ENCODE measurements around the gene EMP2. TPM values are rescaled to one million over a fixed set of nuclear protein-coding genes. Genes with fewer than 3 reads are reported as not detected.
A peak's percentile ranks its signal among the peaks of the same experiment; 100 is the strongest.
"Not testable (repeated sequence)": the region's sequence is repeated elsewhere in the genome, so short reads cannot be mapped to it uniquely, and the experiment has no call there.

The EMP2 gene
- total and polyA plus RNA-seq, 9 donors: 50.4 to 74.8 (median 63.9) TPM

- Histone ChIP-seq H3K36me3 (ENCODE audit: control insufficient read depth, insufficient read depth, low read length) (peaks cover 10% of the 10 kb centered on the region), H3K9me3 (replicated peaks; ENCODE audit: control insufficient read depth, low read depth, low read length) (no peaks in the 10 kb centered on the region), H3K27me3 (ENCODE audit: control insufficient read depth, insufficient read depth, low read length) (no peaks in the 10 kb centered on the region), H3K4me3 (ENCODE audit: low read length) (no peak overlapping the region), H3K4me1 (ENCODE audit: control insufficient read depth, insufficient read depth, low read length) (no peaks in the 10 kb centered on the region), H3K27ac (ENCODE audit: low read length) (no peak overlapping the region)
- WGBS (ENCODE audit: insufficient coverage): 65% methylated on average over 7 of the region's 7 CpGs
- DNase-seq: no peak
Measured at GRCh38 chr16:10518479-10519041, 61.8 kb downstream of the EMP2 start.

GRCh38 chr16:10517868-10518267, 62.5 kb downstream of the EMP2 start:
- Histone ChIP-seq H3K36me3 (ENCODE audit: control insufficient read depth, insufficient read depth, low read length) (peaks cover 6% of the 10 kb centered on the region), H3K4me1 (ENCODE audit: control insufficient read depth, insufficient read depth, low read length) (no peaks in the 10 kb centered on the region), H3K27ac (ENCODE audit: low read length) (no peak overlapping the region), H3K4me3 (ENCODE audit: low read length) (no peak overlapping the region), H3K27me3 (ENCODE audit: control insufficient read depth, insufficient read depth, low read length) (no peaks in the 10 kb centered on the region), H3K9me3 (replicated peaks; ENCODE audit: control insufficient read depth, low read depth, low read length) (no peaks in the 10 kb centered on the region)
- no peak for DNase-seq
- 70% methylated on average over 5 of the region's 5 CpGs for WGBS (ENCODE audit: insufficient coverage)

- peak; percentile 53 for DNase-seq
- no peak overlapping the region for H3K4me3 ChIP-seq (ENCODE audit: low read length)
- H3K27ac ChIP-seq (ENCODE audit: low read length): no peak overlapping the region
- 42% methylated on average over 3 of the region's 6 CpGs for WGBS (ENCODE audit: insufficient coverage)
- no peaks in the 10 kb centered on the region for H3K4me1 ChIP-seq (ENCODE audit: control insufficient read depth, insufficient read depth, low read length)
- H3K9me3 ChIP-seq (replicated peaks; ENCODE audit: control insufficient read depth, low read depth, low read length): no peaks in the 10 kb centered on the region
- no peaks in the 10 kb centered on the region for H3K27me3 ChIP-seq (ENCODE audit: control insufficient read depth, insufficient read depth, low read length)
- H3K36me3 ChIP-seq (ENCODE audit: control insufficient read depth, insufficient read depth, low read length): peaks cover 3% of the 10 kb centered on the region
Measured at GRCh38 chr16:10514369-10515055, 65.9 kb downstream of the EMP2 start.

- peaks cover 3% of the 10 kb centered on the region for H3K36me3 ChIP-seq (ENCODE audit: control insufficient read depth, insufficient read depth, low read length)
- no peaks in the 10 kb centered on the region for H3K4me1 ChIP-seq (ENCODE audit: control insufficient read depth, insufficient read depth, low read length)
- no peak overlapping the region for H3K27ac ChIP-seq (ENCODE audit: low read length)
- no CpG with 5 or more reads among the region's 1 CpG for WGBS (ENCODE audit: insufficient coverage)
- no peak for DNase-seq
- H3K4me3 ChIP-seq (ENCODE audit: low read length): no peak overlapping the region
- no peaks in the 10 kb centered on the region for H3K9me3 ChIP-seq (replicated peaks; ENCODE audit: control insufficient read depth, low read depth, low read length)
- no peaks in the 10 kb centered on the region for H3K27me3 ChIP-seq (ENCODE audit: control insufficient read depth, insufficient read depth, low read length)
Measured at GRCh38 chr16:10511829-10512228, 68.6 kb downstream of the EMP2 start.

- Histone ChIP-seq H3K27ac (ENCODE audit: low read length) (no peak overlapping the region), H3K36me3 (ENCODE audit: control insufficient read depth, insufficient read depth, low read length) (peaks cover 3% of the 10 kb centered on the region), H3K9me3 (replicated peaks; ENCODE audit: control insufficient read depth, low read depth, low read length) (no peaks in the 10 kb centered on the region), H3K4me3 (ENCODE audit: low read length) (no peak overlapping the region), H3K27me3 (ENCODE audit: control insufficient read depth, insufficient read depth, low read length) (no peaks in the 10 kb centered on the region), H3K4me1 (ENCODE audit: control insufficient read depth, insufficient read depth, low read length) (no peaks in the 10 kb centered on the region)
- WGBS (ENCODE audit: insufficient coverage): 56% methylated on average over 1 of the region's 2 CpGs
- DNase-seq: no peak
Measured at GRCh38 chr16:10510279-10510678, 70.1 kb downstream of the EMP2 start.

- Histone ChIP-seq H3K27ac (ENCODE audit: low read length) (no peak overlapping the region), H3K36me3 (ENCODE audit: control insufficient read depth, insufficient read depth, low read length) (peaks cover 3% of the 10 kb centered on the region), H3K9me3 (replicated peaks; ENCODE audit: control insufficient read depth, low read depth, low read length) (no peaks in the 10 kb centered on the region), H3K4me1 (ENCODE audit: control insufficient read depth, insufficient read depth, low read length) (no peaks in the 10 kb centered on the region), H3K27me3 (ENCODE audit: control insufficient read depth, insufficient read depth, low read length) (no peaks in the 10 kb centered on the region), H3K4me3 (ENCODE audit: low read length) (no peak overlapping the region)
- DNase-seq: peak; percentile 86
- WGBS (ENCODE audit: insufficient coverage): 20% methylated on average over 1 of the region's 6 CpGs
Measured at GRCh38 chr16:10509534-10510025, 70.8 kb downstream of the EMP2 start.

GRCh38 chr16:10505286-10505685, 75.1 kb downstream of the EMP2 start:
- not testable (repeated sequence) for H3K4me1 ChIP-seq (ENCODE audit: control insufficient read depth, insufficient read depth, low read length); H3K27me3 ChIP-seq (ENCODE audit: control insufficient read depth, insufficient read depth, low read length); H3K27ac ChIP-seq (ENCODE audit: low read length); DNase-seq; H3K4me3 ChIP-seq (ENCODE audit: low read length); H3K9me3 ChIP-seq (replicated peaks; ENCODE audit: control insufficient read depth, low read depth, low read length); H3K36me3 ChIP-seq (ENCODE audit: control insufficient read depth, insufficient read depth, low read length)
- WGBS (ENCODE audit: insufficient coverage): 54% methylated on average over 2 of the region's 3 CpGs

- Histone ChIP-seq H3K9me3 (replicated peaks; ENCODE audit: control insufficient read depth, low read depth, low read length) (no peaks in the 10 kb centered on the region), H3K4me3 (ENCODE audit: low read length) (no peak overlapping the region), H3K27me3 (ENCODE audit: control insufficient read depth, insufficient read depth, low read length) (no peaks in the 10 kb centered on the region), H3K36me3 (ENCODE audit: control insufficient read depth, insufficient read depth, low read length) (no peaks in the 10 kb centered on the region), H3K27ac (ENCODE audit: low read length) (no peak overlapping the region), H3K4me1 (ENCODE audit: control insufficient read depth, insufficient read depth, low read length) (no peaks in the 10 kb centered on the region)
- 90% methylated on average over 2 of the region's 2 CpGs for WGBS (ENCODE audit: insufficient coverage)
- no peak for DNase-seq
Measured at GRCh38 chr16:10504404-10504885, 76.0 kb downstream of the EMP2 start.

GRCh38 chr16:10502776-10503175, 77.6 kb downstream of the EMP2 start:
- Histone ChIP-seq H3K4me1 (ENCODE audit: control insufficient read depth, insufficient read depth, low read length) (no peaks in the 10 kb centered on the region), H3K9me3 (replicated peaks; ENCODE audit: control insufficient read depth, low read depth, low read length) (no peaks in the 10 kb centered on the region), H3K36me3 (ENCODE audit: control insufficient read depth, insufficient read depth, low read length) (peaks cover 3% of the 10 kb centered on the region), H3K27me3 (ENCODE audit: control insufficient read depth, insufficient read depth, low read length) (no peaks in the 10 kb centered on the region), H3K27ac (ENCODE audit: low read length) (no peak overlapping the region), H3K4me3 (ENCODE audit: low read length) (no peak overlapping the region)
- no peak for DNase-seq
- WGBS (ENCODE audit: insufficient coverage): no CpG with 5 or more reads among the region's 6 CpGs

GRCh38 chr16:10501016-10501607, 79.3 kb downstream of the EMP2 start:
- no peak overlapping the region for H3K27ac ChIP-seq (ENCODE audit: low read length)
- no peak for DNase-seq
- WGBS (ENCODE audit: insufficient coverage): 85% methylated on average over 2 of the region's 2 CpGs
- H3K27me3 ChIP-seq (ENCODE audit: control insufficient read depth, insufficient read depth, low read length): no peaks in the 10 kb centered on the region
- no peaks in the 10 kb centered on the region for H3K4me1 ChIP-seq (ENCODE audit: control insufficient read depth, insufficient read depth, low read length)
- H3K36me3 ChIP-seq (ENCODE audit: control insufficient read depth, insufficient read depth, low read length): peaks cover 5% of the 10 kb centered on the region
- no peaks in the 10 kb centered on the region for H3K9me3 ChIP-seq (replicated peaks; ENCODE audit: control insufficient read depth, low read depth, low read length)
- H3K4me3 ChIP-seq (ENCODE audit: low read length): no peak overlapping the region
